ENCODE data around the gene HOXD3.

- TF ChIP-seq POLR2A (IDR thresholded peaks at IDR 0.05) (no peak), CTCF (IDR thresholded peaks at IDR 0.05) (peak; percentile 98 to 99 (median 98)), EP300 (IDR thresholded peaks at IDR 0.05) (no peak)
These were observed 16.4 kb upstream of the HOXD3 start for GRCh38 chr2:176140513-176141317.
